ENCODE results near the gene TTC23.
"Not testable (repeated sequence)": the region's sequence is repeated elsewhere in the genome, so short reads cannot be mapped to it uniquely, and the experiment has no call there.

The TTC23 gene

DNA sequence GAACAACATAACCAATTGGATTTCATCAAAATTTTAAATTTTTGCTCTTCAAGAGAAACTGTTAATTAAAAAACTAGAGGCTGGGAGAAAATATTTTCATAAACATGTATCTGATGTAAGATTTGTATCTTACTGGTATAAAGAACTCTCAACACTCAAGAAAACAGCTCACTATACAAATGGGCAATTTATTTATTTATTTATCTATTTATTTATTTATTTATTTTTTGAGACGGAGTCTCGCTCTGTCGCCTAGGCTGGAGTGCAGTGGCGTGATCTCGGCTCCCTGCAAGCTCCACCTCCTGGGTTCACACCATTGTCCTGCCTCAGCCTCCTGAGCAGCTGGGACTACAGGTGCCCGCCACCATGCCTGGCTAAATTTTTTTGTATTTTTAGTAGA is 15.2 kb downstream of the TTC23 start:
- not testable (repeated sequence) for H3K9me3 ChIP-seq (ENCODE audit: control insufficient read depth in 1 of 2, low read length in 2 of 2); H3K27me3 ChIP-seq (ENCODE audit: control insufficient read depth in 1 of 2, insufficient read depth in 2 of 2, low read length in 2 of 2); H3K27ac ChIP-seq (ENCODE audit: low read depth, low read length); H3K9ac ChIP-seq (ENCODE audit: low read depth in 1 of 2, low read length in 2 of 2); H3K4me3 ChIP-seq (ENCODE audit: low read depth in 1 of 2, low read length in 2 of 2); H3K36me3 ChIP-seq (ENCODE audit: control insufficient read depth in 1 of 2, insufficient read depth in 2 of 2, low read length in 2 of 2); H3K4me1 ChIP-seq (ENCODE audit: control insufficient read depth in 1 of 2, insufficient read depth in 2 of 2, low read length in 2 of 2)

DNA sequence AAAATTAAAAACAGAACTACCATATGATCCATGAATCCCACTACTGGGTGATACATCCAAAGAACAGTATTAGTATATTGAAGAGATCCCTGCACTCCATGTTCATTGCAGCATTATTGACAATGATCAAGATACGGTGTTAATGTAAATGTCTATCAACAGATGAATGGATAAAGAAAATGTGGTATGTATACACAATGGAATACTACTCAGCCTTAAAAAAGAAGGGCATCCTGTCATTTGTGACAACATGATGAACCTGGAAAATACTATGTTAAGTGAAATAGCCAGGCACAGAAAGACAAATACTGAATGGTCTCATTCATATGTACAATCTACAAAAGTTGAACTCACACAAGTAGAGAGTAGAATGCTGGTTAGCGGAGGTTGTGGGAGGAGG is 16.6 kb downstream of the TTC23 start:
- Histone ChIP-seq H3K9ac (ENCODE audit: low read depth in 1 of 2, low read length in 2 of 2) (no peak overlapping the region), H3K27me3 (ENCODE audit: control insufficient read depth in 1 of 2, insufficient read depth in 2 of 2, low read length in 2 of 2) (no peaks in the 10 kb centered on the region), H3K9me3 (ENCODE audit: control insufficient read depth in 1 of 2, low read length in 2 of 2) (no peaks in the 10 kb centered on the region), H3K27ac (ENCODE audit: low read depth, low read length) (no peak overlapping the region), H3K4me3 (ENCODE audit: low read depth in 1 of 2, low read length in 2 of 2) (no peak overlapping the region), H3K36me3 (ENCODE audit: control insufficient read depth in 1 of 2, insufficient read depth in 2 of 2, low read length in 2 of 2) (peaks cover 5 to 8% of the 10 kb centered on the region in 2 donors), H3K4me1 (ENCODE audit: control insufficient read depth in 1 of 2, insufficient read depth in 2 of 2, low read length in 2 of 2) (no peaks in the 10 kb centered on the region)

DNA sequence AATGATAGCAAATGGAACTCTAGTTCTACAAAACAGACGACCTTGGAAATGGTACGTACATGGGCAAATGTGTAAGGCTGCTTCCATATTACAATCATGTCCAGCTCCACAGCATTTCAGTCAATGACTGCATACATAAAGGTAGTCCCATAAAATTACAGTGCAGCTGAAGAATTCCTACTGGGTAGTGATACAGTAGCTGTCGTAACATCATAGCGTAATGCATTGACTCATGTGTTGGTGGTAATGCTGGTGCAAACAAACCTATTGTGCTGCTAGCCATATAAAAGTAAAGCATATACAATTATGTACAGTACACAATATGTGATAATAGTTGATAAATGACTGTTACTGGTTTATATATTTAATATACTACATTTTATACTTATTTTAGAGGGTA is 18.5 kb downstream of the TTC23 start:
- H3K9me3 ChIP-seq (ENCODE audit: control insufficient read depth in 1 of 2, low read length in 2 of 2) = no peaks in the 10 kb centered on the region
- H3K4me1 ChIP-seq (ENCODE audit: control insufficient read depth in 1 of 2, insufficient read depth in 2 of 2, low read length in 2 of 2) = no peaks in the 10 kb centered on the region
- peaks cover 9 to 15% of the 10 kb centered on the region in 2 donors for H3K36me3 ChIP-seq (ENCODE audit: control insufficient read depth in 1 of 2, insufficient read depth in 2 of 2, low read length in 2 of 2)
- H3K27me3 ChIP-seq (ENCODE audit: control insufficient read depth in 1 of 2, insufficient read depth in 2 of 2, low read length in 2 of 2) = no peaks in the 10 kb centered on the region
- H3K4me3 ChIP-seq (ENCODE audit: low read depth in 1 of 2, low read length in 2 of 2) = no peak overlapping the region
- no peak overlapping the region for H3K9ac ChIP-seq (ENCODE audit: low read depth in 1 of 2, low read length in 2 of 2)
- H3K27ac ChIP-seq (ENCODE audit: low read depth, low read length) = no peak overlapping the region

DNA sequence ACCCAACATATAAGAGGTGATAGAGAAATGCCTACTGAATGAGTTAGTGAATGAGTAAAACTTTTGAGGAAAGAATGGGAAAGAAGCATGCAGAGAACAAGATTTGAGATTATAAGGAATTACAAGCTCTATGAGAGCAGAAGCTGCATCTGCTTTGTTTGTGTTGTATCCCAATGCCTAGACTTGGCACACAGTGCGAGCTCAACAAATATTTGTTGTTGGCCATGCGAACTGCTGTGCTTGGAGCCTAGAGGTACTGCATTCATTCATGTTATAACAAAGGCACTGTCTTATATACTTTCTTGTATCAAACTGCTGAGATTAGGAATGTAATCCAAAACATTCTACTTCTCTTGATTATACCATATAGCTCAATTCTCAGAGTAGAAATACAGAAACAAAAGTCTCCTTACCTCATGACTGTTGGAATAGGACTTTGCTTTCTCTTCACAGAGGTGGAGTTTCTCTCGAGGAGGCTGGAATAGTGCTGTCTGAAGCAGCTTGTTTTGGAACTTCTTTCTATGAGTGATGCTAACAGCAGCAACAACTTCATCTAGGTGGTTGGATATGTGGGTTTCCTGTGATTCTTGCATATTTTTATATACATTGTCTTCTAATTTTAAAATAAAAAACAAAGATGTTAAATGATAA is 21.1 kb downstream of the TTC23 start:
- Histone ChIP-seq H3K9me3 (ENCODE audit: control insufficient read depth in 1 of 2, low read length in 2 of 2) (no peaks in the 10 kb centered on the region), H3K4me1 (ENCODE audit: control insufficient read depth in 1 of 2, insufficient read depth in 2 of 2, low read length in 2 of 2) (no peaks in the 10 kb centered on the region), H3K9ac (ENCODE audit: low read depth in 1 of 2, low read length in 2 of 2) (no peak overlapping the region), H3K27me3 (ENCODE audit: control insufficient read depth in 1 of 2, insufficient read depth in 2 of 2, low read length in 2 of 2) (no peaks in the 10 kb centered on the region), H3K4me3 (ENCODE audit: low read depth in 1 of 2, low read length in 2 of 2) (no peak overlapping the region), H3K27ac (ENCODE audit: low read depth, low read length) (no peak overlapping the region), H3K36me3 (ENCODE audit: control insufficient read depth in 1 of 2, insufficient read depth in 2 of 2, low read length in 2 of 2) (peaks cover 9 to 24% of the 10 kb centered on the region in 2 donors)

DNA sequence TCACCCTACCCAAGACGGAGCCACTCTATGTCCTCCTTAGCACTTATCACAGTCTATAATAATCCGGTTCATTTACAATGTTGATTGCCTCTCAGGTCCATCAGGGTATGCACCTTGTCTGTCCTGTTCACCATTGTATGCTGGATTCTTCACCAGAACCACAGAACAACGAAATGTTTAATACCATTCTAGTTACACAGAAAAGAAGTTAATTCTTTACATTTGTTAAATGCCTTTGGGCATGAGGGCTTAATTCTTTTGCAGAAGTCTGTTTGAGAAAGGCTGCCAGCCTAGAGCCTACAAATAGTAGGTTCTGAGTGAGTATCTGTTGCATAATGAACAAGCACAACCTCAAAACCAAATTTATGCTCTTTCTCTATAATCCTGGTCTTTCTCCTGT is 22.6 kb downstream of the TTC23 start:
- Histone ChIP-seq H3K4me1 (ENCODE audit: control insufficient read depth in 1 of 2, insufficient read depth in 2 of 2, low read length in 2 of 2) (no peaks in the 10 kb centered on the region), H3K4me3 (ENCODE audit: low read depth in 1 of 2, low read length in 2 of 2) (no peak overlapping the region), H3K9ac (ENCODE audit: low read depth in 1 of 2, low read length in 2 of 2) (no peak overlapping the region), H3K36me3 (ENCODE audit: control insufficient read depth in 1 of 2, insufficient read depth in 2 of 2, low read length in 2 of 2) (peaks cover 9 to 25% of the 10 kb centered on the region in 2 donors), H3K9me3 (ENCODE audit: control insufficient read depth in 1 of 2, low read length in 2 of 2) (no peaks in the 10 kb centered on the region), H3K27ac (ENCODE audit: low read depth, low read length) (no peak overlapping the region), H3K27me3 (ENCODE audit: control insufficient read depth in 1 of 2, insufficient read depth in 2 of 2, low read length in 2 of 2) (no peaks in the 10 kb centered on the region)

DNA sequence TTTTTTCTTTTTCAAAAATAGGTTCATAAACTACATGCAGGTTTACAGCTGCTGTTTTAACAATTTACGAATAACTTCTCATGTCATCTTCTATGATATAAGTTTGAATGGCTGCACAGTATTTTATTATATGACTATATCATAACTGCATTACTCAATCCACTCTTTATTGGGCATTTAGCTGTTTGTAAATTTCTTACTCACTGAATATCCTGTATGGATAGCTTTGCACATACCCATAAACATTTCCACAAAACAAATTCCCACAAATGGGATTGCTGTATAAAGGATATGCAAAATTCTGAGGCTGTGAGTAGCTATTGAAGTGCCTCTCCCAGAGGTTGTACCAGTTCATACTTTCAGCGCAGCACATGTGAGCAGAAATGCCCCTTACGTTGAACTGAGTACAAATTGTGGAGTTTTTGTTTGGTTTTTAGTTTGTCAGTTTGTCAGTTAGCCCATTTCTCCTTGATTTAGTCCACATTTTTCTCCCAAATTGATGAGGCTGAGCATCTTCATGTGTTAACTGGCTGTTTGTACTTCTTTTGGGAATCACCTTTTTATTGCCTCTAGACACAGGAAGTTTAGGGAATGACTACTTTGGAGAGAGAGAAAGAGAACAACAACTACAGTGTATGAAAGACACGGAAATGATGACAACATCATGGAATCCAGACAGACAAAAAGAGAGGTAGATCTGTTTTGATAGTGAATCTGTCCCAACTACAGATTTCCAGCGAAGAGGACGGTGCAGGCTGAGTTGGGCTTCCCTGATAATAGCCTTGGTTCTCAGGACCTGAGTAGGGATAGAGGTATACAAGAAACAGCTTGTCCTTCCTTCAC is 24.8 kb downstream of the TTC23 start:
- no peak overlapping the region for H3K9ac ChIP-seq (ENCODE audit: low read depth in 1 of 2, low read length in 2 of 2)
- no peaks in the 10 kb centered on the region for H3K27me3 ChIP-seq (ENCODE audit: control insufficient read depth in 1 of 2, insufficient read depth in 2 of 2, low read length in 2 of 2)
- no peaks in the 10 kb centered on the region for H3K9me3 ChIP-seq (ENCODE audit: control insufficient read depth in 1 of 2, low read length in 2 of 2)
- no peak overlapping the region for H3K27ac ChIP-seq (ENCODE audit: low read depth, low read length)
- H3K4me3 ChIP-seq (ENCODE audit: low read depth in 1 of 2, low read length in 2 of 2) = no peak overlapping the region
- H3K4me1 ChIP-seq (ENCODE audit: control insufficient read depth in 1 of 2, insufficient read depth in 2 of 2, low read length in 2 of 2) = no peaks in the 10 kb centered on the region
- peaks cover 9 to 33% of the 10 kb centered on the region in 2 donors for H3K36me3 ChIP-seq (ENCODE audit: control insufficient read depth in 1 of 2, insufficient read depth in 2 of 2, low read length in 2 of 2)

DNA sequence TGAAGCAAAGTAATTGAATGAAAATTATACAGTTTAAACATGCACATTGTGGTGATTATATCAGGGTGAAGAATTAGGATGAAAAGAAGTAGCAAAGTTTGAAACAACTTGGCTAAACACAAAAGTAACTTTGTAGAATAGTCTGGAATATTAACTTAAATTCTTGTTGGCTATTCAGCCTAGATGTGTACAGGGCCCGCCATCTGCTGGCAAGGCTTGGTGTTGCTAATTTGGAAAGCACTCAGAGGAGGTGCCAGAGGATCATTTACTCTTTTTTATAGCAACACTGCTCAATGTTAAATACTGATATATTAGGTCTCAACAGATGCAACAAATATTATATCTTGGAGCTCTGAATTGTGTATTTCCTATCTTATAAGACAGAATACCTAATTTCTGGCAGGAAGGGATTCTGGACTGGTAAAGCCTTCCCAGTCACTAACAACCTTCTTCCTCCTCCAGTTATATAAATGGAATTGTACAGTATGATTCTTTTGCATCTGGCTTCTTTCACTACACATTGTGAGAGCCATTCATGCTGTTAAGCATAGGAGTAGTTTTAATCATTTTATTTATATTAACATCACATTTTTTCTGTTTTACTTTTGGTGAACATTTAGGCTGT is 36.1 kb downstream of the TTC23 start:
- Histone ChIP-seq H3K4me1 (ENCODE audit: control insufficient read depth in 1 of 2, insufficient read depth in 2 of 2, low read length in 2 of 2) (no peaks in the 10 kb centered on the region), H3K36me3 (ENCODE audit: control insufficient read depth in 1 of 2, insufficient read depth in 2 of 2, low read length in 2 of 2) (peaks cover 7 to 12% of the 10 kb centered on the region in 2 donors), H3K27me3 (ENCODE audit: control insufficient read depth in 1 of 2, insufficient read depth in 2 of 2, low read length in 2 of 2) (no peaks in the 10 kb centered on the region), H3K27ac (ENCODE audit: low read depth, low read length) (no peak overlapping the region), H3K9me3 (ENCODE audit: control insufficient read depth in 1 of 2, low read length in 2 of 2) (no peaks in the 10 kb centered on the region), H3K9ac (ENCODE audit: low read depth in 1 of 2, low read length in 2 of 2) (no peak overlapping the region), H3K4me3 (ENCODE audit: low read depth in 1 of 2, low read length in 2 of 2) (no peak overlapping the region)

DNA sequence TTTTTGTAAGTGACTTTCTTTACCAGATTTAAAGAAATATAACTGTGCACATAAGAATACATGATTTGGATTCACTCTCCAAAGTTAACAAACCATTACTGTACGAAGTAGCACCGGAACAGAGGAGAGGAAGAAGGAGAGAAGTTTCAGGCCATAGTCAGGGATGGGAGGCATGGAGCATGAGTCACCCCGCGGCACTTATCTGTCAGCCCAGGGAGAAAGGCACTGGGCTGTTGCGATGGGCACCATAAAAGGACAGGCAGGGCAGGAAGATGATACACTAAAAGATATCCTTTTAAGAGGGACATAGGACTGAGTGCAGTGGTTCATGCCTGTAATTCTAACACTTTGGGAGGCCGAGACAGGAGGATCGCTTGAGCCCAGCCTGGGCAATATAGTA is 37.0 kb downstream of the TTC23 start:
- H3K9ac ChIP-seq (ENCODE audit: low read depth in 1 of 2, low read length in 2 of 2) = no peak overlapping the region
- H3K27me3 ChIP-seq (ENCODE audit: control insufficient read depth in 1 of 2, insufficient read depth in 2 of 2, low read length in 2 of 2) = no peaks in the 10 kb centered on the region
- H3K9me3 ChIP-seq (ENCODE audit: control insufficient read depth in 1 of 2, low read length in 2 of 2) = no peaks in the 10 kb centered on the region
- no peak overlapping the region for H3K27ac ChIP-seq (ENCODE audit: low read depth, low read length)
- H3K36me3 ChIP-seq (ENCODE audit: control insufficient read depth in 1 of 2, insufficient read depth in 2 of 2, low read length in 2 of 2) = peaks cover 0 to 4% of the 10 kb centered on the region in 2 donors
- H3K4me3 ChIP-seq (ENCODE audit: low read depth in 1 of 2, low read length in 2 of 2) = no peak overlapping the region
- no peaks in the 10 kb centered on the region for H3K4me1 ChIP-seq (ENCODE audit: control insufficient read depth in 1 of 2, insufficient read depth in 2 of 2, low read length in 2 of 2)

DNA sequence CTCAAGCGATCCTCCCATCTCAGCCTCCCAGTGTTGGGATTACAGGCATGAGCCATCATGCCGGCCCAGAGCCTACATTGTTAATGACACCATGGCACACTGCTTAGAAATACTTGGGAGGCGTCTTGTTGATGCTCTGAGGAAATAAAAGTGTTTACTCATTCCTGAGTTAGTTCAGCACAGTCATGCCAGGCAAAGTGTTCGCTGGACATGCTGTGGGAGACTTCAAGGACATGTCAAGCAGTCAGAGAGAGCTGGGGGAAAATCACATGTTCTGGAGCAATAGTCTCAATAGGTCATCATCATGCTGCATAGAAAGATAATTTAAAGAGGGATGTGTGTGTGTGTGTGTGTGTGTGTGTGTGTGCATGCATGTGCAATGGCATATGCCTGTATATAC is 37.5 kb downstream of the TTC23 start:
- H3K9ac ChIP-seq (ENCODE audit: low read depth in 1 of 2, low read length in 2 of 2) = no peak overlapping the region
- H3K4me1 ChIP-seq (ENCODE audit: control insufficient read depth in 1 of 2, insufficient read depth in 2 of 2, low read length in 2 of 2) = no peaks in the 10 kb centered on the region
- H3K4me3 ChIP-seq (ENCODE audit: low read depth in 1 of 2, low read length in 2 of 2) = no peak overlapping the region
- no peak overlapping the region for H3K27ac ChIP-seq (ENCODE audit: low read depth, low read length)
- H3K36me3 ChIP-seq (ENCODE audit: control insufficient read depth in 1 of 2, insufficient read depth in 2 of 2, low read length in 2 of 2) = peaks cover 0 to 4% of the 10 kb centered on the region in 2 donors
- H3K27me3 ChIP-seq (ENCODE audit: control insufficient read depth in 1 of 2, insufficient read depth in 2 of 2, low read length in 2 of 2) = no peaks in the 10 kb centered on the region
- H3K9me3 ChIP-seq (ENCODE audit: control insufficient read depth in 1 of 2, low read length in 2 of 2) = no peaks in the 10 kb centered on the region

DNA sequence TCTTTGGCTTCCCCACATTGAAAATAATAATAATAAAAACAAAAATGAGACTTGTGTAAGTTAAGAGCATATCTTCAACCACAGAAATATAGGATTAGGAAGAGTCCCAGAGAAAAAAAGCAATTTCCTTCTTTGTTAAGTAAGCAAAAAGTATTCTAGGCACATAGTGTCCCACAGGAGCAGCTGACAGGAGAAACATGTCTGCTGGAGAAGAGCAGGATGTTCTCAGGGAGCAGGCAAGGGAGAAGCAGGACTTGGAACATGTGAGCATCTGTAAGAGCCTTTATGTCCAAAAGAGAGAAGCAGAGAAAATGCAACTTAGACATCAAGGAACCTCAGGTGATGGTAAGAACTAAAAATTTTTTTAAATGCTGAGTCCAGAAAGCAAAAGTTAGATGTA is 39.0 kb downstream of the TTC23 start:
- H3K27me3 ChIP-seq (ENCODE audit: control insufficient read depth in 1 of 2, insufficient read depth in 2 of 2, low read length in 2 of 2) = no peaks in the 10 kb centered on the region
- no peaks in the 10 kb centered on the region for H3K4me1 ChIP-seq (ENCODE audit: control insufficient read depth in 1 of 2, insufficient read depth in 2 of 2, low read length in 2 of 2)
- peaks cover 0 to 4% of the 10 kb centered on the region in 2 donors for H3K36me3 ChIP-seq (ENCODE audit: control insufficient read depth in 1 of 2, insufficient read depth in 2 of 2, low read length in 2 of 2)
- H3K9me3 ChIP-seq (ENCODE audit: control insufficient read depth in 1 of 2, low read length in 2 of 2) = no peaks in the 10 kb centered on the region
- no peak overlapping the region for H3K9ac ChIP-seq (ENCODE audit: low read depth in 1 of 2, low read length in 2 of 2)
- no peak overlapping the region for H3K4me3 ChIP-seq (ENCODE audit: low read depth in 1 of 2, low read length in 2 of 2)
- H3K27ac ChIP-seq (ENCODE audit: low read depth, low read length) = no peak overlapping the region
